HG02588 (cell line): ENCODE measurements around the gene CKLF.

Experiments used
- ATAC-seq: cut with Tn5 transposase; IDR thresholded peaks from one replicate; pipeline ENCODE4 v1.9.1; 2021; ENCODE audit warnings: mild to moderate bottlenecking, moderate library complexity; ENCODE audit not compliant: unreplicated experiment

CKLF gene

DNA sequence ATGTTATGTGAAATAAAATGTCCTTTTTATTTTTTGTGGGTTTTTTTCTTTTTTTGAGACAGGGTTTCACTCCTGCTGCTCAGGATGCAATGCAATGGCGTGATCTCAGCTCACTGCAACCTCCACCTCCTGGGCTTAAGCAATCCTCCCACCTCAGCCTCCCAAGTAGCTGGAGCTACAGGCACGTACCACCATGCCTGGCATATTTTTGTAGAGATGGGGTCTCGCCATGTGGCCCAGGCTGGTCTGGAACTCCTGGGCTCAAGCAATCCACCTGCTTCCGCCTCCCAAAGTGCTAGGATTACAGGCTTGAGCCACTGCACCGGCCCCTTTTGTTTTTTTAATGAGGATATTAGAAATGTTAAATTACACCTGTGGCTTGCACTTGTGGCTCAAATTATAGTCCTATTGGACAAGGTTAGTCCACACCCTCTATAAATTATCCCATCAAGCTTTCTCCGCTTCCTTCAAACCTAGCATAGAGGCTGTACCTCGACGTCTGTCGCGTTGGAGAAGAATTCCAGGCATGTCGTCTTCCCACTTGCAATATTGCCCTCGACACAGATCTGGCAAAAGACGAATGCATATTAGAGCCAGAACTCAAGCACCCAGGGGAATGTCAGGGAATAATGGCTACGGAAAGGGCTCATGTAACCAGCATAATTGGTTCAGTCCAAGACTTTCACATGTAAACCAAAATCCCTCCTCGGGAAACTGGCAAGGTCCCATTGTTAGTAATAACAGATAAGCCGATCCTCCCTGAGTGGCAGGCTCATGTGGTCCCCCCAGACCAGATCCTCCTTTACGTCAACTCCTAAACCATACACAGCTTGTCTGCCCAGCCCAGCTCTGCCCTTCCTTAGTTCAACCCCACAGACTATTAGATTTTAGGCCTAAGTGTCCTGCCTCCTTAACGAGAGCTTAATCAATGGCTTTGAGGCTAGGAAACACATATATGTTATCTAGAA is 10.7 kb upstream of the CKLF start:
- no peak for ATAC-seq

DNA sequence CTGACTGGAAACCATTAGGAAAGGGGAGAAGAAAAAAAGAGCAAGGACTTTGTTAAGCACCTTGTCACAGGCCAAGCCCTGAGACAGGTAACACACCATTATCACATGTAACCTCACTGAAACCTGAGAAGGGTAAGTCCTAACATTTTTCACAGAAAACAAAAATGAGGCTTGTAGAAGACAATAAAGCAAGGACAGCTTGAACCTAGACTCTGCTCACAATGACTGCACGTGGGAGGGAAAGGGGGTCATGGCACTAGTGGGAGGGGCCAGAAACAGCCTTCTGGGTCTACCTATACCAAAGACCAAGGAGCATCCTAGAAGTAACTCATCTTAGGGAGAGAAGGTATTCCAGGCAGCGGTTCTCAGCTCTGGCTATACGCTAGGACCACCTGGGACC is 10.0 kb upstream of the CKLF start:
- ATAC-seq, result no peak

DNA sequence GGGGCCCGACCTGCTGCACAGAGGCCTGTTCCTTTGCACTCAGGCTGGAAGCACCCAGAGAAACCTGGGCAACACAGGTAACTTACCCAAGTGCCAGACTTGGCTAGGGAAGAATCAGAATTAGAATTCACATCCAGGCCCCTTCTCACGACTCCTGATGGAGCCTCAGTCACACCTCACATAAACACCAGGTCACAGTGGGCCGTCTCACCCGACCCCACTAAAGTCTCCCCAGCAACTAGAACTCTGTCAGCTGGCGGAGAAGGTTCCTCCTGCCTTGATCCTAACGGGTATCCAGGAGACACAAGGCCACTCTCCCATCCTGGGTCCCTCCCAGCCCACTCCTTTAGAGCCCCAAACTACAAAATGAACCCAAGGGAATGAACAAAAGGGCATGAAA is 8.8 kb upstream of the CKLF start:
- ATAC-seq, result no peak

DNA sequence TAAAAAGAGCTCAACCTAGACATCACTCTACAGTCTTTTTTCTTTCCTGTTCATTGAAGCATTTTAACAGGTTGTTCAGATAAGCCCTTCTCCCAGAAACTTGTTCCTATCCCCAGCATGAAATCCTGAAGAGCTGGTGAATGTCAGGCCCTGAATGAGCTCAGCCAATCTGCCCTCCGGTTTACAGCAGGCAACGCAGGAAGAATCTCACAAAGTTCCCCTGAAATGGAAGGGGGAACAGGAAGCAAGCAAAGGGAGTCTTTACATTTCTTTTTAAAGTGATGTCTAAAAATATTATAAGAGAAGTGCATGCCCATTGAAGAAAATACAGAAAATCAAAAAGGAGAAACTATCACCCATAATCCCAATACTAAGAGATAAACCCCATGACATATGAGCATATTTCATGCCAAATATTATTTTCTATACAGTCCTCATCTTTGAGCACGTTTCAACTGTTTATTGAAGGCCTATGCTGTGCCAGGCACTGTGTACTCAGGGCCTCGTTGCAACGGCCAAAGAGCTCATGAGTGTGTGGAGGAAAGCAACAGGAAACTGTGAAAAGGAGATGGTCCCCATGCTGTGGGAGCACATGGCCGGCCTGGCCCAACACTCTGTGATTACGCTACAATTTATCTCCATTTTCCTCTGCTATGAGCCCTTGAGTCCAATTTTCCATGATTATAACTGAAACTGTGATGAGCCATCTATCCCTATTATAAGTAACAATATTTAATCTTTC is 8.2 kb upstream of the CKLF start:
- ATAC-seq, result no peak

DNA sequence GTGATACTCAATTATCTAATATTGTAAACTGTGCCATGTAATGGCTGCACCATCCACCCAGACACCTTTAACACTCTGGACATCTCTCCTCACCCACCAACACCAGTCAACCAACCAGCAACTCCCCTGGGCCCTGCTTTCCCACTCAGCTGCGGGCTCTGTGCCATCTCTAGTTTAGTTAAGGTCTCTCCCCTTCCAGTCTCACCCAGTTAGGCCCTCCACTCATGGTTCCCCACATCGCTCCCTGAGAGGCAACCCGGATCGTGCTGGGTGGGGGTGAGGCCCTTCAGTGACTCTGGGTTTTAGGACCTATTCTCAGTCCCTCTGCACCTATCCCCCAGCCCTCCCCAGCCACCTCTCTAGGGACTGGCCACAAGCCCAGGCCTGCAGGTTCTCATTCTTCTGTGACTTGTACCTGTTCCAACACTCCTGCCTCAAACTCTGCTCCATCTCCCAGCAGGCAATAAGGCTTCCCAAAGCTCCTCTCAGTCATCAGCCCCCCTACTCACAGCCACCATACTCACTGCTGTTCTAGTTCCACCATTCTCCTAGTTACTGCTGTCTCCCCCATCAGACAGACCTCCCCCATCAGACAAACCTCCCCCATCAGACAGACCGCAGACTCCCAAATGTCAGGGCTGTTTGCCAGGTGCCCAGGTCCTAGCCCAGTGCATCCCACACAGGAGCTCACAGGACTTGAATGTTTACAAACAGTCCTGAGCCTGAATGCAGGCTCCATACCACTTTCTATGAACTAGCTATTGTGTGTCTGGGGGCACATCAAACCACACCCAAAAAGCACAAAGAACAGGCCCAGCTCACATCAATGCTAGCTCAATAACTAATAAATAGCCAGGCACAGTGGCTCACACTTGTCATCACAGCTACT is 5.0 kb upstream of the CKLF start:
- no peak for ATAC-seq

DNA sequence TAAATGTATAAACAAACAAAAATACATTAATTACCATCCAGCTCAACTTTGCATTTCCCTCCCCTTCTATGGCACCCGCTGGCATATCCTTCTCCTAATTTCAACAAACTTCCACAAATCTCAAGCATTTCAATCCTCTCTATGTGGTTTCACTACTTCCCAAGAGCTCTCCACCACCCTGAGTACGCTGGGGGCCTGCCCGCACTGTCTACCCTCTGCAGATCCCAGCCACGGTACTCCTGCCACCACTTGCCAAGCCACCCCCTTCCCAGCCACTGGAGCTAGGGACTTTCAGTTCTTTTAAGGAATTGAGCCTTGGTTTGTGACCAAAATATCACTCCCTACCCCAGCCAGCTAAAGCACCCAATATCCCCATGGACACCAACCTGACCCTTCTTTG is 4.3 kb upstream of the CKLF start:
- ATAC-seq, result no peak

DNA sequence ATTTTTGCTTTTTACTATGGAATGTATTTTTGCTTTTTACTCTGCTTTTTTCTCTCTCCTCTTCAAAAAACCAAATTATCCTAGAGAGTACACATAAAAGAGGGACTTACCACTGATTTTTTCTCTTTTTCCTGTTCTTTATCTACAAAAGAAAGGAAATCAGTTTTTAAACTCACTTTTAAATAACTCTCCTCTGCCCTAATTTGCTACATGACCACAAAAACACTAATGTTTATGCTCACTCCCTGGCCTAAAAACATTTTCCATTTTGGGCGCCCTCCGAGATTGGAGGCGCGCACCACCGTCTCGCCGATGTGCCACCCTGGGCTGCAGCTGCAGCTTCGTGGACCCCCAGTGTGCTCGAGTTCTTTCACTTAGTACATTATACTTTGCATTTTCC is 3.5 kb upstream of the CKLF start:
- no peak for ATAC-seq

DNA sequence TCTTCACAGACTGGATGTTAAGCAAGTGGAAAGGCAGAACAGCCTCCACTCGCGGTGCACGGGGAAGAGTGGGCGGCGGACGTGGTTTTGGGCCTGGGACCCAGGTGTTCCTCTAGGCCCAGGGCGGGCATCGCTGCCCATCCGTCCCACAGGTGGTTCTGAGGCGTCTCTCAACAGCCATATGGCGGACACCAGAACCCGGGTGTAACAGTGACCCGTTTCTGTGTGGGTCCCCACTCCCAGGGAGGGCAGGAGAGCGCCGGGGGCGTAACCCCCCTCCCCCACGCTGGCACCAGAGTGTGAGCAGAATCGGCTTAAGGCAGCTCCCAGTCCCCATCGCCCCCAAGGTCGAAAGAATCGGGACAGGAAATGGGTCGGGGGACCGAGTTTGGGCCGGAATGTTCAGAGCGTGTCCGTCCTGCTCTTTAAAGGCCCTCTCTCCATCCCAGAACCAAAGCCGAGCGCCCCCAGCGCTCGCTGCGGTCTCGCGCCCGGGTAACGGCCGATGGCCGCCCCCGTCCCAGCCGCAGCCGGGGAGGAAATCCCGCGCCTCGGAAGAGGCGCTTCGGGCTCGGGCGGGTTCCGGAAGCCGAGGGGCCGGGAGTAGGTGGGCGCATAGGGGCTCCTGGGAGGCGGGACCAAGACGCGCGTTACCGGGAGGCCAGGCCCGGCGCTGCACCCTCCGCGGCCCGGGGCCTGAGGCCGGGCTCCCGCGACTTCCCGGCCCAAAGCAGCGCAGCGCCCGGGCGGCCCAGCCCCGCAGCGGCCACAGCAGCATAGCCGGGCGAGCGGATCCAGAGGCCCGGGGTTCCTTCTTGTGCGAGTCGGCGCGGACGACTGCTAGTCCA is 2.9 kb upstream of the CKLF start, which contains the start of gene TK2:
Gene TK2 (minus strand): TSS at position 839 of the 848 bp plus-strand sequence. CDS start 61 bp downstream, at position 778.
- ATAC-seq, result no peak

DNA sequence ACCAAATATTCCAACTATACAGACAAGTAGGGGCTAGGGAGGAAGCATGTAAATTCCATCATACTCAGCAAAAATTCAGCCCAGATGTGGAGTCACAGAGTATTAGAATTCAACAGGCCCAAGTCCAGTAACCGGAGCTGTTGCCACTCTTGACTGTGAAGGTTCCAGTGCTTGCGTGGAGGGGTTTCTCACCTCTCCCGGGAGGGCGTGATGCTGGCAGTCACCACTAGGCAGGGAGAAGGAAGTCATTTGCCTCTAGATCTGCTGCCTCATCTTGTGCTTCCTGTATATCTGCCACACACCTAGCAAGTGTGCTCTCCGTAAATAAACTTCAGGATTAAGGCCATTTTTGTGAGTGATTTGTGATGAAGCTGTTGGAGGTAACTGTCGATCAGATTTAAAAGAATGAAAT is 1.0 kb upstream of the CKLF start:
- ATAC-seq, result no peak

DNA sequence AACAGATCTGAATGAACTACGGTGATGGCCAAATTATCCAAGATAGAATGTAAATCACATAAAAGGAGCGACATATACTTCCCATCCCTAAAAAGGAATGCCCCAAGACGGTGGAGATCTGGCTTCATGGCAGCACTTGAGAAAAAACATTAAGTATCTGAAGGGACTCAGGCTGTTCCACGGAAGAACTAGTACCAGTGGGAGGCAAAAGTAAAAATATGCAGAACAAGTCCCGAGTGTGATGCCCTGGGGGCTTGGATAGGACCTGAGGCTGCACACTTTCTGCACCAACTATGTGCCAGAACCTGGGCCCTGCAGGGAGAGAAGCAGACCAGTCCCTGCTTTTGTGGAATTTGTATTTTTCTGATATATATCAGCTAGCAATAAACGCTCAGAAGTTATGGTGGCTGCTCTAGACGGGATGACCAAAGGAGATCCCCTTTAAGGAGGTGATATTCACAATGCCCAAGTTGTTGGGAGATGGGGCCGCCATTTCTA is 539 bp upstream of the CKLF start:
- no peak for ATAC-seq

DNA sequence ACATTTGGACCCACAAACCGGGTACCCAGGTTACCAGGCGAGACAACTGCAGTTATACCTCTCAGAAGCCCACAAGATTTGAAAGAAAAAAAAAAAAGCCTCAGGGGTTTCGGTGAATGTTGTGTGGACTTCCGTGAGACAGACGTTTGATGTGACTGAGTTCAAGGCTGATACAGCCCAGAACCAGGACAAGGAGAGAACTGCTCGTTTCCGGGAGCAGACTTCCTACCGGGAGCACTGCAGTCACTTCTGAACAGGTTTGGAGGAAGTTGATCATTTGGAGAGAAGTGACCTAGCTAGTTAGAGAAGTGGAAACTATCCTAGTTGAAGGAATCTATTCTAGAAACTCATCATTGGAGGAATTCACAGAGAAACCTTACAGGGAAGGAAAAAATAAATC is 847 bp downstream of the CKLF start:
- no peak for ATAC-seq

DNA sequence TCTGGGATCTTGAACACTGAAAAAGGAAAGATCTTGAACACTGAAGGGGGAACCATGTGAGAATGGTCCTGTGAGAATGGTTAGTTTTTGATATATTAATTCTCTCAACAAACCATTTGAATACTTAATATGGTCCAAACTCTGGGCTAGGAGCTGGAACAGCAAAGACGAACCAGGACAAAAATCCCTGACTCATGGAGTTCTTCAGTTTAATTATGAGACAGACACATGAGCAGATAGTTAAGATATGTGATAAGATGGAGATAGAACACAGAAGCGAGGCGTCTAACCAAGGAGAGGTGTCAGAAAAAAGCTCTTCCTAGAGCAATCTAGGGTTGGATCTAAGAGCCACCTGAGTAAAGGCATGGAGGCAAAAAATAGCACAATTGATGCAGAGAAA is 1.6 kb downstream of the CKLF start:
- no peak for ATAC-seq

DNA sequence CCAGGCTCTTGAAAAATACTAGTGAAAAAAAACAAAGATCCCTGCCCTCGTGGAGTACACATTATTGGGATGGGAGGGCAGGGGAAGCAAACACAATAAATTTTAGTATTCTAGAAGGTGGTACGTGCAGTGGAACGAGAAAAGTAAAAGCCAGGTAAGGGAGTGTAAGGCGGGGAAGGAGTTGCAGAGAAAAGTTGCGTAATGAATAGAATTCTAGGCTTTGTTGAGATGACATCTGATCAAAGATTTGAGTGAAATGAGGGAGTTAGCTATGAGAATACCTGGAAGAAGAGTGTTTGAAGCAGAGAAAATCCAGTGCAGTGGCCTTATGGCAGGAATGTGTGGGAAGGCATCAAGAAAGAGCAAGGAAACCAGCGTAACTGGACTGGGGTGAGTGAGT is 2.1 kb downstream of the CKLF start:
- ATAC-seq, result no peak

DNA sequence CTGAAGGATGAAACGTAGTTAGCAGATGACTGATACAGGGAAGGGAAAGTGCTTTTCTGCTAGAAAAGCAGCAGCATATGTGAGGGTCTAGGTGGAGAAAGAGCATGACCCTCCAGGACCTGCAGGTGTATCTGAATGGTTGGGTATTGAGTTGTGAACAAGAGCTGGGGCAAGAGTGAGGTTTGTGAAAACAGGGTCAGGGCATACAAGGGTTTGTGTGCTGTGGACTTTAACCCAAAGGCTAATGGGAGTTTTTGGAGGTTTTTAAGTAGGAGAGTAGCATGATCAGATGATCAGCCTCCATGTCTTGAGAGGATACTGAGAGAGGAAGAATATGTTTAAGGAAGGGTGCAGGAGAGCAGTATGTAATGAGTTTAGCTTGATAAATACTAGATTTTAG is 7.7 kb downstream of the CKLF start:
- ATAC-seq, result no peak

DNA sequence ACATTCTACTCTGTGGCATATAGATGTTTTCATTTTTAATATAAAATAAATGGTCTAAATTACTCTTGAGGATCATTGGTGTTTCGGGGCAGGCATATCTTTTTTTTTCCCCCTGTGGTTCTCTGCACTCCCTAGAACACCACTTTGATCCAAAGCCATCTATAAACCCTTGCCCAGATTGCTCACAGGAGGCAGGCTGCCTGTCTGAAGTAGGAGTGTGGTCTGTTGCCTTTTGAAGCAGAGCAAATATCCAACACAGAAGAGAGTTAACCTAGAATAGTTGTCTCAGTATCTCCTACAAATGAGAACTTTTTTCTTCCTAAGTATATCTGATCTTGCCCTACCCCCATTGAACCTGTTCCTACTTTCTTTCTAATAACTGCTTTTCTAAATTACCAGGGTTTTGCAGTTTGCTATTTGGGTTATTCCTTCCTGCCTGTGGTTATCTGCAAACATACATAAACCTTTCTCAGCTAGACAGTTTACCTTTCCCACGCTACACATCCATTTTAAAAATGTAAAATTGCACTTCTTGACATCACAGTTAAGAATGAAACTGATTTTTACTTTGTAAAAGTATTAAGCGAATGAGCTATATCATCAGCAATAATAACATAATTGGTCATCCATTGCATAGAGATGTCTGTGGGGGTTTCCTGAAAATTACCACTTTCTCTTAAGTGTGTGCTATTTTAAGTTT is 9.2 kb downstream of the CKLF start:
- no peak for ATAC-seq

DNA sequence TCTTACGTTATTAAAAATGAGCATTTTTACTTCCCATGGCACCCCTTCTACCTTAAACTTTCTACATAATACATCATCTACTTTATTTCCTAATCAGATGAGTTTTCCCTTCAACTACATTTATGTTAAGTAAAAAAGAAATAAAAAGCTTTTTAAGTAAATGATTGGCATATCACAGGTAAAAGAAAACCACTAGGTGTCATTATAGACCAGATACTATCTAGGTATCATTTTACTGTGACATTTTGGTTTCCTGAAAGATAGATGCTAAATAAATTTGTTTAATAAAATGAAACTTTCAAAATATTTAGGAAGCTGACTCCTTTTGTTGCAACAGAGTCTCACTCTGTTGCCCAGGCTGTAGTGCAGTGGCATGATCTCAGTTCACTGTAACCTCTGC is 10.0 kb downstream of the CKLF start:
- ATAC-seq, result no peak

DNA sequence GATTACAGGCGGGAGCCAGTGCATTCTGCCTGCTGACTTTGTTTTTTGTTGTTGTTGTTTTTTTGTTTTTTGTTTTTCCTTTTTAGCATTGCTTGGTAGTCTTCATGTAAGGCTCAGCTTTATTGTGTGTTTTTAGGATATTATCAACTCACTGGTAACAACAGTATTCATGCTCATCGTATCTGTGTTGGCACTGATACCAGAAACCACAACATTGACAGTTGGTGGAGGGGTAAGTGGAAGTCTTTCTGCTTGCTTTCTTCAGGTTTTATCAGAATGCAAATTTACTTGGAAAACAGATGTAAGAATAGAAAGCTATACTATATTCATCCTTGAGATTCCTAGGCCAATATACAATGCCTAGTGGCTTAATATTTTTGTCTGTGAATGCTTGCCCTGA is 10.6 kb downstream of the CKLF start:
- no peak for ATAC-seq

DNA sequence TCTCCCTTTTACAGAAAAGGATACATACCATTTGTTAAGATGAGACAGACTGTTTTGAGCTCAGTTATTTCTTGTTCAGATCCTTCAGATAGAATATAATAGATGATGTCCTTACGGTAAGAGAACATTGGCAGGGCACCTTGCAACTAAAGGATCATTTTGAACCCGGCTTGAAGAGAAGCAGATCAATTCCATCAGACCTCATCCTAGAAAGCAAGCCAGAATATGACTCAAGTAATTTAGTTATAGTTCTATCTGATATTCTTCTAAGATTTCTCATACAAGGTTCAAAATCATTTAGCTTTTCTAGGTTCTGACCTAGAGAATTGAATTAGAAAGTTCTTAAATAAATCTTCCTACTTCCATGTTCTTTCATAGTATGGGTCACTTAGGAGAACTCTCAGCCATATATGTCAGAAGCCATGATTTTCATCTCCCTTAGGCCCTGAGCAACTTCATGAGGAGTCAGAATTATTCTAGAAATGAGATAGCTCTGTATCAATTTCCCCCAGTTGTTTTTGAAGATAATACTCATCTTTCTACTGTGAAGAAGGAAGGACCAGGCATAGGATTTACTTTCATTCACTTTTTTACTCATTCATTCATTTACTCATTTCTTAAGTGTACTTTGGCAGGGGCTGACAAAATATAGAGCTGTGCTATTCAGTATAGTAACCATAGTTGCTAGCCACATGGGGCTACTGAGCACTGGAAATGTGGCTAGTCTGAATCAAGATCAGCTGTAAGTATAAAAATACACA is 11.4 kb downstream of the CKLF start:
- ATAC-seq, result no peak
